Neural progenitor cell (in vitro differentiated cells): ENCODE measurements around the gene HINFP.

Source experiments
- CTCF ChIP-seq: fragments of 200-600 bp; sonication (generic); IDR thresholded peaks from 2 replicates; pipeline ENCODE4 v1.5.1; 2017; ENCODE audit warnings: antibody characterized with exemption, mild to moderate bottlenecking
- EZH2 ChIP-seq: fragments of 200-600 bp; sonication (generic); IDR thresholded peaks from 2 replicates; pipeline ENCODE4 v1.6.1; 2017; ENCODE audit warnings: antibody characterized with exemption, mild to moderate bottlenecking, moderate library complexity
- EZH2phosphoT487 ChIP-seq: fragments of 200-600 bp; sonication (generic); IDR thresholded peaks from 2 replicates; pipeline ENCODE4 v1.6.1; 2017; ENCODE audit warnings: antibody characterized with exemption

GRCh38 chr11:119181677-119182412 lies 60.5 kb downstream of the HINFP start:
- TF ChIP-seq EZH2phosphoT487 = no peak
- no peak for TF ChIP-seq CTCF
- no peak for TF ChIP-seq EZH2
